ENCODE measurements around the gene BOC. TPM values are rescaled to one million over a fixed set of nuclear protein-coding genes. Genes with fewer than 3 reads are reported as not detected.

The BOC gene
- polyA plus RNA-seq, 1 experiment = 17.7 TPM

GRCh38 chr3:113249601-113250000 is 38.2 kb downstream of the BOC start:
- no peak for DNase-seq (ENCODE audit: low read depth)
- POLR2A ChIA-PET = no interaction called here
- CTCF ChIA-PET = interaction anchor here (0.9 to 2.8 kb wide), 4 partner anchors 9 to 197 kb away, joined by 3 to 11 read pairs (median 4); no protein-coding TSS in a partner anchor
- TF ChIP-seq CTCF (IDR thresholded peaks at IDR 0.05; ENCODE audit: insufficient read depth, low read depth, low read length) = no peak
- H3K36me3 ChIP-seq (ENCODE audit: control insufficient read depth, insufficient read depth, low read length) = peaks cover 8% of the 10 kb centered on the region; the same call in 1 of the 2 replicates
- no peak overlapping the region for H3K4me3 ChIP-seq (ENCODE audit: low read depth, low read length)
- H3K27me3 ChIP-seq (ENCODE audit: control insufficient read depth, insufficient read depth, low read length) = no peaks in the 10 kb centered on the region

GRCh38 chr3:113250566-113250965 is 39.2 kb downstream of the BOC start:
- ChIA-PET CTCF (interaction anchor here (0.9 kb wide), 1 partner anchor 198 kb away, joined by 4 read pairs; no protein-coding TSS in a partner anchor), POLR2A (no interaction called here)
- Histone ChIP-seq H3K27me3 (ENCODE audit: control insufficient read depth, insufficient read depth, low read length) (no peaks in the 10 kb centered on the region), H3K4me3 (ENCODE audit: low read depth, low read length) (no peak overlapping the region), H3K36me3 (ENCODE audit: control insufficient read depth, insufficient read depth, low read length) (peaks cover 8% of the 10 kb centered on the region; the same call in 1 of the 2 replicates)
- DNase-seq (ENCODE audit: low read depth) = no peak
- no peak for TF ChIP-seq CTCF (IDR thresholded peaks at IDR 0.05; ENCODE audit: insufficient read depth, low read depth, low read length)

GRCh38 chr3:113251817-113252216 is 40.5 kb downstream of the BOC start:
- DNase-seq (ENCODE audit: low read depth) = no peak
- no peak overlapping the region for H3K4me3 ChIP-seq (ENCODE audit: low read depth, low read length)
- peaks cover 8% of the 10 kb centered on the region; the same call in 1 of the 2 replicates for H3K36me3 ChIP-seq (ENCODE audit: control insufficient read depth, insufficient read depth, low read length)
- ChIA-PET POLR2A (no interaction called here), CTCF (no interaction called here)
- no peaks in the 10 kb centered on the region for H3K27me3 ChIP-seq (ENCODE audit: control insufficient read depth, insufficient read depth, low read length)
- TF ChIP-seq CTCF (IDR thresholded peaks at IDR 0.05; ENCODE audit: insufficient read depth, low read depth, low read length) = no peak

- TF ChIP-seq CTCF (IDR thresholded peaks at IDR 0.05; ENCODE audit: insufficient read depth, low read depth, low read length) = no peak
- peaks cover 8% of the 10 kb centered on the region; the same call in 1 of the 2 replicates for H3K36me3 ChIP-seq (ENCODE audit: control insufficient read depth, insufficient read depth, low read length)
- no peak overlapping the region for H3K4me3 ChIP-seq (ENCODE audit: low read depth, low read length)
- no peak for DNase-seq (ENCODE audit: low read depth)
- POLR2A ChIA-PET = no interaction called here
- CTCF ChIA-PET = no interaction called here
- no peaks in the 10 kb centered on the region for H3K27me3 ChIP-seq (ENCODE audit: control insufficient read depth, insufficient read depth, low read length)
Observed at GRCh38 chr3:113252553-113252952, 41.2 kb downstream of the BOC start.

GRCh38 chr3:113253702-113254101 is 42.3 kb downstream of the BOC start:
- Histone ChIP-seq H3K27me3 (ENCODE audit: control insufficient read depth, insufficient read depth, low read length) (no peaks in the 10 kb centered on the region), H3K36me3 (ENCODE audit: control insufficient read depth, insufficient read depth, low read length) (peaks cover 8% of the 10 kb centered on the region; the same call in 1 of the 2 replicates), H3K4me3 (ENCODE audit: low read depth, low read length) (no peak overlapping the region)
- POLR2A ChIA-PET = no interaction called here
- no peak for DNase-seq (ENCODE audit: low read depth)
- no peak for TF ChIP-seq CTCF (IDR thresholded peaks at IDR 0.05; ENCODE audit: insufficient read depth, low read depth, low read length)
- CTCF ChIA-PET = no interaction called here
